Activated CD4-positive, alpha-beta T cell treated with anti-CD3 and anti-CD28 coated beads for 36 hours (primary cell): ENCODE measurements around the gene ERN1. TPM values are rescaled to one million over a fixed set of nuclear protein-coding genes. Genes with fewer than 3 reads are reported as not detected.

Source experiments
- ATAC-seq: fragments of 200-7000 bp; cut with Tn5 transposase; one replicate; pipeline ENCODE4 v1.10.0; 2021; ENCODE audit warnings: mild to moderate bottlenecking, moderate library complexity
- CTCF ChIA-PET: fragments of 350-600 bp; sonication (Branson Sonifier 250); formaldehyde crosslinking; loops from one replicate; lab custom pipeline; 2021; ENCODE audit warnings: antibody characterized with exemption; lab: Charles Lee
- POLR2A ChIA-PET: fragments of 350-600 bp; sonication (Branson Sonifier 250); formaldehyde crosslinking; loops from one replicate; lab custom pipeline; 2021; ENCODE audit warnings: antibody characterized with exemption, inconsistent platforms; lab: Charles Lee
- DNase-seq: peaks from one replicate; pipeline ENCODE4 v3.0.0-alpha.2; 2020
- H3K27ac Mint-ChIP-seq: one replicate; pipeline ENCODE4 v1.8.0; 2021; ENCODE audit warnings: mixed read lengths
- H3K27me3 Mint-ChIP-seq: one replicate; pipeline ENCODE4 v1.8.0; 2021; ENCODE audit warnings: mixed read lengths
- H3K36me3 Mint-ChIP-seq: one replicate; pipeline ENCODE4 v1.8.0; 2021; ENCODE audit warnings: low read depth, mixed read lengths
- H3K4me1 Mint-ChIP-seq: one replicate; pipeline ENCODE4 v1.8.0; 2021; ENCODE audit warnings: mixed read lengths
- H3K4me3 Mint-ChIP-seq: one replicate; pipeline ENCODE4 v1.8.0; 2021; ENCODE audit warnings: mild to moderate bottlenecking, moderate library complexity, mixed read lengths
- H3K9me3 Mint-ChIP-seq: one replicate; pipeline ENCODE4 v1.8.0; 2021; ENCODE audit warnings: low read depth, mixed read lengths
- intact Hi-C, 2 experiments: fragments of 100-400 bp; cut with DNase I in 1 of 2; cut with micrococcal nuclease in 1 of 2; formaldehyde crosslinking; loops; one replicate each; pipeline versions ENCODE4 v1.14.2 to v1.15.1; 2022 to 2024; cut with DNase I, micrococcal nuclease
- total RNA-seq, 2 experiments: library from RNA; stranded (reverse); gene quantifications; one replicate each; pipeline ENCODE4 v1.2.3, GENCODE V29; 2021

The ERN1 gene
- total RNA-seq, 2 experiments from 2014 or later = 23.7 to 26.8 TPM

- H3K4me1 Mint-ChIP-seq = peaks cover 30% of the 10 kb centered on the region
- H3K36me3 Mint-ChIP-seq = peaks cover under 1% of the 10 kb centered on the region
- H3K27me3 Mint-ChIP-seq = no peaks in the 10 kb centered on the region
- POLR2A ChIA-PET = interaction anchor here (0.6 kb wide), 2 partner anchors 11 to 146 kb away, joined by 3 to 5 read pairs; no protein-coding TSS in a partner anchor
- H3K9me3 Mint-ChIP-seq = no peaks in the 10 kb centered on the region
- intact Hi-C loops = loop anchor here (1.0 to 2.0 kb wide), 4 partner anchors 13 to 79 kb away; partner anchors contain the start of genes GH1 (in 1 of the 2) and ICAM2 (in 1 of the 2)
- DNase-seq (peak; percentile 84), ATAC-seq (peak; percentile 76)
- peak within 1 kb of the TSS; percentile 31 for H3K27ac Mint-ChIP-seq
- H3K4me3 Mint-ChIP-seq = peak within 1 kb of the TSS; percentile 80
- CTCF ChIA-PET = interaction anchor here (1.2 to 8.0 kb wide), 4 partner anchors 15 to 86 kb away, joined by 3 to 37 read pairs (median 4); no protein-coding TSS in a partner anchor
Measured at GRCh38 chr17:63998050-63998720, 131.8 kb downstream of the ERN1 start, which contains the start of gene PRR29. TSS of gene PRR29 (plus strand) at chr17:63998351. CDS start at chr17:63998365, 14 bp downstream.

- H3K27ac Mint-ChIP-seq = no peak overlapping the region
- POLR2A ChIA-PET = interaction anchor here (0.6 kb wide), 2 partner anchors 11 to 147 kb away, joined by 3 to 5 read pairs; no protein-coding TSS in a partner anchor
- no peak for DNase-seq
Measured at GRCh38 chr17:63997341-63998048, 132.4 kb downstream of the ERN1 start.

GRCh38 chr17:63996430-63997182, 133.3 kb downstream of the ERN1 start:
- ChIA-PET CTCF (interaction anchor here (0.6 to 8.0 kb wide), 8 partner anchors 11 to 580 kb away, joined by 3 to 37 read pairs (median 4); no protein-coding TSS in a partner anchor), POLR2A (no interaction called here)
- H3K4me3 Mint-ChIP-seq = no peak overlapping the region
- intact Hi-C loops = no loop called here
- H3K9me3 Mint-ChIP-seq = no peaks in the 10 kb centered on the region
- H3K27me3 Mint-ChIP-seq = no peaks in the 10 kb centered on the region
- no peaks in the 10 kb centered on the region for H3K36me3 Mint-ChIP-seq
- DNase-seq (no peak), ATAC-seq (no peak)
- no peak overlapping the region for H3K27ac Mint-ChIP-seq
- peaks cover 35% of the 10 kb centered on the region for H3K4me1 Mint-ChIP-seq

More at GRCh38 chr17:63997341-63998048, 132.4 kb downstream of the ERN1 start:
- no peaks in the 10 kb centered on the region for H3K27me3 Mint-ChIP-seq
- H3K9me3 Mint-ChIP-seq = no peaks in the 10 kb centered on the region
- H3K4me1 Mint-ChIP-seq = peaks cover 34% of the 10 kb centered on the region
- H3K36me3 Mint-ChIP-seq = no peaks in the 10 kb centered on the region
- ATAC-seq = no peak
- peak overlapping the region; percentile 80 for H3K4me3 Mint-ChIP-seq
- CTCF ChIA-PET = interaction anchor here (1.1 to 8.0 kb wide), 5 partner anchors 14 to 86 kb away, joined by 3 to 37 read pairs (median 4); no protein-coding TSS in a partner anchor
- intact Hi-C loops = loop anchor here (1.0 to 2.0 kb wide), 4 partner anchors 12 to 79 kb away; partner anchors contain the start of genes GH1 (in 1 of the 2) and ICAM2 (in 1 of the 2)

GRCh38 chr17:63995626-63996025, 134.3 kb downstream of the ERN1 start:
- Mint-ChIP-seq H3K9me3 (no peaks in the 10 kb centered on the region), H3K4me1 (peaks cover 36% of the 10 kb centered on the region), H3K27ac (no peak overlapping the region), H3K36me3 (no peaks in the 10 kb centered on the region), H3K4me3 (no peak overlapping the region), H3K27me3 (no peaks in the 10 kb centered on the region)
- ATAC-seq = no peak
- no peak for DNase-seq
- intact Hi-C loops = no loop called here
- ChIA-PET CTCF (interaction anchor here (0.9 to 8.0 kb wide), 6 partner anchors 11 to 138 kb away, joined by 3 to 37 read pairs (median 5); no protein-coding TSS in a partner anchor), POLR2A (no interaction called here)

- DNase-seq (no peak), ATAC-seq (no peak)
- ChIA-PET POLR2A (interaction anchor here (0.7 kb wide), 2 partner anchors 32 to 734 kb away, joined by 4 to 6 read pairs; no protein-coding TSS in a partner anchor), CTCF (interaction anchor here (0.7 to 8.0 kb wide), 11 partner anchors 8 to 164 kb away, joined by 3 to 37 read pairs (median 5); no protein-coding TSS in a partner anchor)
- no peak overlapping the region for H3K4me3 Mint-ChIP-seq
- H3K4me1 Mint-ChIP-seq = peaks cover 36% of the 10 kb centered on the region
- H3K27me3 Mint-ChIP-seq = no peaks in the 10 kb centered on the region
- intact Hi-C loops = loop anchor here in 1 of 2 experiments (5.0 kb wide), 1 partner anchor 41 kb away; no protein-coding TSS in a partner anchor
- H3K36me3 Mint-ChIP-seq = no peaks in the 10 kb centered on the region
- no peak overlapping the region for H3K27ac Mint-ChIP-seq
- H3K9me3 Mint-ChIP-seq = no peaks in the 10 kb centered on the region
Measured at GRCh38 chr17:63993368-63993985, 136.5 kb downstream of the ERN1 start.

- peaks cover 30% of the 10 kb centered on the region for H3K4me1 Mint-ChIP-seq
- ATAC-seq = no peak
- ChIA-PET CTCF (interaction anchor here (0.9 to 8.0 kb wide), 4 partner anchors 34 to 84 kb away, joined by 4 to 37 read pairs (median 5); no protein-coding TSS in a partner anchor), POLR2A (no interaction called here)
- H3K4me3 Mint-ChIP-seq = no peak overlapping the region
- H3K27me3 Mint-ChIP-seq = no peaks in the 10 kb centered on the region
- no peak for DNase-seq
- intact Hi-C loops = loop anchor here (2.0 to 5.0 kb wide), 2 partner anchors 39 to 45 kb away; no protein-coding TSS in a partner anchor
- H3K27ac Mint-ChIP-seq = no peak overlapping the region
- no peaks in the 10 kb centered on the region for H3K36me3 Mint-ChIP-seq
- no peaks in the 10 kb centered on the region for H3K9me3 Mint-ChIP-seq
Measured at GRCh38 chr17:63991611-63992010, 138.3 kb downstream of the ERN1 start.

- no peak overlapping the region for H3K4me3 Mint-ChIP-seq
- ChIA-PET POLR2A (interaction anchor here (1.4 kb wide), 1 partner anchor 156 kb away, joined by 3 read pairs; no protein-coding TSS in a partner anchor), CTCF (interaction anchor here (0.6 to 2.1 kb wide), 19 partner anchors 7 to 1171 kb away, joined by 3 to 20 read pairs (median 4); partner anchors contain the start of gene ICAM2)
- intact Hi-C loops = loop anchor here (1.0 to 5.0 kb wide), 3 partner anchors 37 to 70 kb away; no protein-coding TSS in a partner anchor
- H3K27ac Mint-ChIP-seq = peak overlapping the region; percentile 11
- H3K27me3 Mint-ChIP-seq = no peaks in the 10 kb centered on the region
- H3K9me3 Mint-ChIP-seq = no peaks in the 10 kb centered on the region
- ATAC-seq = no peak
- peaks cover 45% of the 10 kb centered on the region for H3K4me1 Mint-ChIP-seq
- no peaks in the 10 kb centered on the region for H3K36me3 Mint-ChIP-seq
- DNase-seq = no peak
Measured at GRCh38 chr17:63989622-63990345, 140.2 kb downstream of the ERN1 start.

Other genes with a start within 250 kb of the ERN1 start
- gene GH2, start 248.2 kb downstream of the ERN1 start, total RNA-seq = not detected
- gene CSH1, start 233.6 kb downstream of the ERN1 start, total RNA-seq = not detected
- gene CSHL1, start 218.9 kb downstream of the ERN1 start, total RNA-seq = not detected
- gene GH1, start 211.3 kb downstream of the ERN1 start, total RNA-seq = under 1 TPM in 1 of 2 experiments, not detected in 1; 0.28 TPM
- gene CD79B, start 197.8 kb downstream of the ERN1 start, total RNA-seq = 10 to 100 TPM; 19.8 to 28.0 TPM
- under 1 TPM; 0.21 to 0.50 TPM for gene SCN4A, start 157.2 kb downstream of the ERN1 start, total RNA-seq
- 1 to 10 TPM; 1.0 to 1.5 TPM for gene PRR29, start 131.8 kb downstream of the ERN1 start, total RNA-seq
- 10 to 100 TPM; 46.6 to 49.0 TPM for gene ICAM2, start 109.5 kb downstream of the ERN1 start, total RNA-seq
- gene TEX2, start 133.1 kb upstream of the ERN1 start, total RNA-seq = 10 to 100 TPM; 15.2 to 15.8 TPM